ENCODE measurements around the gene SYNGR2.

The SYNGR2 gene

GRCh38 chr17:78151514-78152008 lies 16.8 kb upstream of the SYNGR2 start:
- no peak for FAIRE-seq
- no peak for DNase-seq (ENCODE audit: insufficient read length, low spot score)

GRCh38 chr17:78154903-78155811 lies 13.2 kb upstream of the SYNGR2 start:
- TF ChIP-seq POLR2A (IDR thresholded peaks at IDR 0.05; ENCODE audit: low read depth, low read length) (peak; percentile 62; the same call in 1 of the 2 replicates), TAF1 (IDR thresholded peaks at IDR 0.05; ENCODE audit: low read depth, low read length) (peak; percentile 39; the same call in 1 of the 2 replicates), SPI1 (IDR thresholded peaks at IDR 0.05; ENCODE audit: low read depth, low read length) (peak; percentile 21; the same call in 1 of the 2 replicates), POU2F2 (IDR thresholded peaks at IDR 0.05; ENCODE audit: low read depth, low read length) (peak; percentile 89; the same call in 1 of the 2 replicates), POLR2AphosphoS5 (IDR thresholded peaks at IDR 0.05; ENCODE audit: low read depth, low read length) (peak; percentile 68; the same call in 1 of the 2 replicates), PAX5 (IDR thresholded peaks at IDR 0.05; ENCODE audit: insufficient read depth, low read length, severe bottlenecking) (peak; percentile 40)
- no peak for DNase-seq (ENCODE audit: insufficient read length, low spot score)
- peak; percentile 94 for FAIRE-seq

More at GRCh38 chr17:78151514-78152008, 16.8 kb upstream of the SYNGR2 start:
- TF ChIP-seq TAF1 (IDR thresholded peaks at IDR 0.05; ENCODE audit: low read depth, low read length): no peak
- TF ChIP-seq PAX5 (IDR thresholded peaks at IDR 0.05; ENCODE audit: insufficient read depth, low read length, severe bottlenecking): no peak
- no peak for TF ChIP-seq POU2F2 (IDR thresholded peaks at IDR 0.05; ENCODE audit: low read depth, low read length)
- no peak for TF ChIP-seq SPI1 (IDR thresholded peaks at IDR 0.05; ENCODE audit: low read depth, low read length)
- TF ChIP-seq POLR2AphosphoS5 (IDR thresholded peaks at IDR 0.05; ENCODE audit: low read depth, low read length): no peak
- TF ChIP-seq POLR2A (IDR thresholded peaks at IDR 0.05; ENCODE audit: low read depth, low read length): no peak

- DNase-seq (ENCODE audit: insufficient read length, low spot score) (no peak), FAIRE-seq (peak; percentile 85)
- peak; percentile 32 for TF ChIP-seq PAX5 (IDR thresholded peaks at IDR 0.05; ENCODE audit: insufficient read depth, low read length, severe bottlenecking)
- peak; percentile 51; the same call in 1 of the 2 replicates for TF ChIP-seq SPI1 (IDR thresholded peaks at IDR 0.05; ENCODE audit: low read depth, low read length)
- no peak for TF ChIP-seq POLR2A (IDR thresholded peaks at IDR 0.05; ENCODE audit: low read depth, low read length)
- peak; percentile 60; the same call in 1 of the 2 replicates for TF ChIP-seq POU2F2 (IDR thresholded peaks at IDR 0.05; ENCODE audit: low read depth, low read length)
- no peak for TF ChIP-seq TAF1 (IDR thresholded peaks at IDR 0.05; ENCODE audit: low read depth, low read length)
- no peak for TF ChIP-seq POLR2AphosphoS5 (IDR thresholded peaks at IDR 0.05; ENCODE audit: low read depth, low read length)
Observed at GRCh38 chr17:78159575-78160158, 8.7 kb upstream of the SYNGR2 start.

- TF ChIP-seq TAF1 (IDR thresholded peaks at IDR 0.05; ENCODE audit: low read depth, low read length) (no peak), SPI1 (IDR thresholded peaks at IDR 0.05; ENCODE audit: low read depth, low read length) (no peak), POLR2AphosphoS5 (IDR thresholded peaks at IDR 0.05; ENCODE audit: low read depth, low read length) (no peak), POLR2A (IDR thresholded peaks at IDR 0.05; ENCODE audit: low read depth, low read length) (no peak), POU2F2 (IDR thresholded peaks at IDR 0.05; ENCODE audit: low read depth, low read length) (no peak), PAX5 (IDR thresholded peaks at IDR 0.05; ENCODE audit: insufficient read depth, low read length, severe bottlenecking) (no peak)
- DNase-seq (ENCODE audit: insufficient read length, low spot score): no peak
- FAIRE-seq: no peak
Observed at GRCh38 chr17:78163881-78164747, 4.3 kb upstream of the SYNGR2 start.

- no peak for DNase-seq (ENCODE audit: insufficient read length, low spot score)
- no peak for FAIRE-seq
- TF ChIP-seq SPI1 (IDR thresholded peaks at IDR 0.05; ENCODE audit: low read depth, low read length) (no peak), POU2F2 (IDR thresholded peaks at IDR 0.05; ENCODE audit: low read depth, low read length) (no peak), PAX5 (IDR thresholded peaks at IDR 0.05; ENCODE audit: insufficient read depth, low read length, severe bottlenecking) (no peak), POLR2A (IDR thresholded peaks at IDR 0.05; ENCODE audit: low read depth, low read length) (no peak), POLR2AphosphoS5 (IDR thresholded peaks at IDR 0.05; ENCODE audit: low read depth, low read length) (no peak), TAF1 (IDR thresholded peaks at IDR 0.05; ENCODE audit: low read depth, low read length) (no peak)
Observed at GRCh38 chr17:78164748-78165607, 3.4 kb upstream of the SYNGR2 start.

GRCh38 chr17:78166416-78166815 lies 2.0 kb upstream of the SYNGR2 start:
- TF ChIP-seq TAF1 (IDR thresholded peaks at IDR 0.05; ENCODE audit: low read depth, low read length) (no peak), POU2F2 (IDR thresholded peaks at IDR 0.05; ENCODE audit: low read depth, low read length) (no peak), POLR2A (IDR thresholded peaks at IDR 0.05; ENCODE audit: low read depth, low read length) (no peak), POLR2AphosphoS5 (IDR thresholded peaks at IDR 0.05; ENCODE audit: low read depth, low read length) (no peak), PAX5 (IDR thresholded peaks at IDR 0.05; ENCODE audit: insufficient read depth, low read length, severe bottlenecking) (no peak), SPI1 (IDR thresholded peaks at IDR 0.05; ENCODE audit: low read depth, low read length) (no peak)
- DNase-seq (ENCODE audit: insufficient read length, low spot score): no peak
- FAIRE-seq: peak; percentile 5

- peak; percentile 80 for FAIRE-seq
- TF ChIP-seq POLR2AphosphoS5 (IDR thresholded peaks at IDR 0.05; ENCODE audit: low read depth, low read length) (no peak), PAX5 (IDR thresholded peaks at IDR 0.05; ENCODE audit: insufficient read depth, low read length, severe bottlenecking) (no peak), POU2F2 (IDR thresholded peaks at IDR 0.05; ENCODE audit: low read depth, low read length) (no peak), SPI1 (IDR thresholded peaks at IDR 0.05; ENCODE audit: low read depth, low read length) (no peak), TAF1 (IDR thresholded peaks at IDR 0.05; ENCODE audit: low read depth, low read length) (no peak), POLR2A (IDR thresholded peaks at IDR 0.05; ENCODE audit: low read depth, low read length) (0 out of 2 replicates have a peak, but pooled peaks have one; percentile 46)
- no peak for DNase-seq (ENCODE audit: insufficient read length, low spot score)
Observed at GRCh38 chr17:78168903-78169793, 767 bp downstream of the SYNGR2 start.
